Panc1 (cell line): Measurements from ENCODE around the gene SEMA3B.

Experiments used
- POLR2AphosphoS5 ChIP-seq: IDR thresholded peaks from 2 replicates; pipeline ENCODE4 v1.6.1; 2012; ENCODE audit warnings: mild to moderate bottlenecking, low read depth, low read length, moderate library complexity
- TF ChIP-seq, protein P1 (sequence below): fragments of 450-650 bp; IDR thresholded peaks from 2 replicates; pipeline ENCODE4 v1.5.1; 2017; ENCODE audit warnings: mild to moderate bottlenecking
- TF ChIP-seq, protein P2 (sequence below), 2 experiments: IDR thresholded peaks; 2 replicates each; pipeline ENCODE4 v1.6.1; 2011 to 2012; ENCODE audit warnings: low read depth in 2 of 2, control low read depth in 1 of 2, low read length in 1 of 2, mild to moderate bottlenecking in 1 of 2, moderate library complexity in 1 of 2; ENCODE audit not compliant: insufficient read depth in 1 of 2

DNA sequence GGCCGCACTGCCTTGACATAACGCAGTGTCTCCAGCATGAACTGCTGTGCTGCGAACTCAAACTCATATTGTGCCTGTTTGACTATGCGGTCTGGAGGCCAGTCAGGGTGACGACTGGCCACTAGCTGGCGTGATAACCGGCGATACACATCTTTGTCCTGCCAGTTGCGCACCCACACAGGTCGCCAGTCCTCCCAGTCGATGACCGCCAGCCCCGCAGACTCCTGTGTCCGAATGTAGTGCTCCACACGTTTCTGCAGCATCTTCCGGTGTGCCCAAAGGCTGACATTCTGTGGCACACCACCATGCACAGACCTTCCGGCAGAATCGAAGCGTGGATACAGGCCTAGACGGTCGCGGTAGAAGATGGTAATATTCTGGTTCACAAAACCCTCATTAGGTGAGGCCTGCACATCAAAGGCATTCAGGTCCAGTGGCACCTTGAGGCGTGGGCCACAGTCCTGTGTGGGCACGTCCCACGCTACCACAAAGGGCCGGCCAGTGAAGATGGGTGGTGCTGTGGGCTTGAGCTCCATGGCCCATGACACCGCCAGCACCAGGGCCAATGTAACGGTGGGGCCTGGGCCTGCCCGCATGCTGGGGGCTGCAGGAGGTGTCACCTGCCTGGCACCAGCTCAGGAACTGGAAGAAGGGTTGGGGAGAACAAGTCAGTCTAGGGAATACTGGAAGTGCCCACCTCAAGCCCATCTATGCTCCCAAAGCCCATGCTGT is 51.1 kb downstream of the SEMA3B start:
- TF ChIP-seq, protein P1, sequence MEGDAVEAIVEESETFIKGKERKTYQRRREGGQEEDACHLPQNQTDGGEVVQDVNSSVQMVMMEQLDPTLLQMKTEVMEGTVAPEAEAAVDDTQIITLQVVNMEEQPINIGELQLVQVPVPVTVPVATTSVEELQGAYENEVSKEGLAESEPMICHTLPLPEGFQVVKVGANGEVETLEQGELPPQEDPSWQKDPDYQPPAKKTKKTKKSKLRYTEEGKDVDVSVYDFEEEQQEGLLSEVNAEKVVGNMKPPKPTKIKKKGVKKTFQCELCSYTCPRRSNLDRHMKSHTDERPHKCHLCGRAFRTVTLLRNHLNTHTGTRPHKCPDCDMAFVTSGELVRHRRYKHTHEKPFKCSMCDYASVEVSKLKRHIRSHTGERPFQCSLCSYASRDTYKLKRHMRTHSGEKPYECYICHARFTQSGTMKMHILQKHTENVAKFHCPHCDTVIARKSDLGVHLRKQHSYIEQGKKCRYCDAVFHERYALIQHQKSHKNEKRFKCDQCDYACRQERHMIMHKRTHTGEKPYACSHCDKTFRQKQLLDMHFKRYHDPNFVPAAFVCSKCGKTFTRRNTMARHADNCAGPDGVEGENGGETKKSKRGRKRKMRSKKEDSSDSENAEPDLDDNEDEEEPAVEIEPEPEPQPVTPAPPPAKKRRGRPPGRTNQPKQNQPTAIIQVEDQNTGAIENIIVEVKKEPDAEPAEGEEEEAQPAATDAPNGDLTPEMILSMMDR, result peak; percentile 20; the same call in 1 of the 2 replicates
- TF ChIP-seq POLR2AphosphoS5, result no peak
- TF ChIP-seq, protein P2, sequence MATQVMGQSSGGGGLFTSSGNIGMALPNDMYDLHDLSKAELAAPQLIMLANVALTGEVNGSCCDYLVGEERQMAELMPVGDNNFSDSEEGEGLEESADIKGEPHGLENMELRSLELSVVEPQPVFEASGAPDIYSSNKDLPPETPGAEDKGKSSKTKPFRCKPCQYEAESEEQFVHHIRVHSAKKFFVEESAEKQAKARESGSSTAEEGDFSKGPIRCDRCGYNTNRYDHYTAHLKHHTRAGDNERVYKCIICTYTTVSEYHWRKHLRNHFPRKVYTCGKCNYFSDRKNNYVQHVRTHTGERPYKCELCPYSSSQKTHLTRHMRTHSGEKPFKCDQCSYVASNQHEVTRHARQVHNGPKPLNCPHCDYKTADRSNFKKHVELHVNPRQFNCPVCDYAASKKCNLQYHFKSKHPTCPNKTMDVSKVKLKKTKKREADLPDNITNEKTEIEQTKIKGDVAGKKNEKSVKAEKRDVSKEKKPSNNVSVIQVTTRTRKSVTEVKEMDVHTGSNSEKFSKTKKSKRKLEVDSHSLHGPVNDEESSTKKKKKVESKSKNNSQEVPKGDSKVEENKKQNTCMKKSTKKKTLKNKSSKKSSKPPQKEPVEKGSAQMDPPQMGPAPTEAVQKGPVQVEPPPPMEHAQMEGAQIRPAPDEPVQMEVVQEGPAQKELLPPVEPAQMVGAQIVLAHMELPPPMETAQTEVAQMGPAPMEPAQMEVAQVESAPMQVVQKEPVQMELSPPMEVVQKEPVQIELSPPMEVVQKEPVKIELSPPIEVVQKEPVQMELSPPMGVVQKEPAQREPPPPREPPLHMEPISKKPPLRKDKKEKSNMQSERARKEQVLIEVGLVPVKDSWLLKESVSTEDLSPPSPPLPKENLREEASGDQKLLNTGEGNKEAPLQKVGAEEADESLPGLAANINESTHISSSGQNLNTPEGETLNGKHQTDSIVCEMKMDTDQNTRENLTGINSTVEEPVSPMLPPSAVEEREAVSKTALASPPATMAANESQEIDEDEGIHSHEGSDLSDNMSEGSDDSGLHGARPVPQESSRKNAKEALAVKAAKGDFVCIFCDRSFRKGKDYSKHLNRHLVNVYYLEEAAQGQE (IDR thresholded peaks at IDR 0.05; ENCODE audit: insufficient read depth in 1 of 2, low read depth in 2 of 2, low read length in 1 of 2), result no peak
